Astrocyte (in vitro differentiated cells and primary cell): ENCODE results near the gene SIGLEC9.

Source experiments
- CTCF ChIP-seq: IDR thresholded peaks from 2 replicates; pipeline ENCODE4 v1.5.1; 2011; ENCODE audit warnings: low read depth, mild to moderate bottlenecking, inconsistent platforms, low read length, moderate library complexity; ENCODE audit not compliant: insufficient read depth
- EZH2 ChIP-seq: IDR thresholded peaks from 2 replicates; pipeline ENCODE4 v1.6.1; 2012; ENCODE audit warnings: mild to moderate bottlenecking, low read length, inconsistent platforms; ENCODE audit not compliant: insufficient read depth

GRCh38 chr19:51161867-51162496 lies 37.3 kb downstream of the SIGLEC9 start:
- no peak for TF ChIP-seq CTCF
- TF ChIP-seq EZH2 = no peak
